Measurements from ENCODE around the gene STX1A.
"Not testable (repeated sequence)": the region's sequence is repeated elsewhere in the genome, so short reads cannot be mapped to it uniquely, and the experiment has no call there.

STX1A gene

DNA sequence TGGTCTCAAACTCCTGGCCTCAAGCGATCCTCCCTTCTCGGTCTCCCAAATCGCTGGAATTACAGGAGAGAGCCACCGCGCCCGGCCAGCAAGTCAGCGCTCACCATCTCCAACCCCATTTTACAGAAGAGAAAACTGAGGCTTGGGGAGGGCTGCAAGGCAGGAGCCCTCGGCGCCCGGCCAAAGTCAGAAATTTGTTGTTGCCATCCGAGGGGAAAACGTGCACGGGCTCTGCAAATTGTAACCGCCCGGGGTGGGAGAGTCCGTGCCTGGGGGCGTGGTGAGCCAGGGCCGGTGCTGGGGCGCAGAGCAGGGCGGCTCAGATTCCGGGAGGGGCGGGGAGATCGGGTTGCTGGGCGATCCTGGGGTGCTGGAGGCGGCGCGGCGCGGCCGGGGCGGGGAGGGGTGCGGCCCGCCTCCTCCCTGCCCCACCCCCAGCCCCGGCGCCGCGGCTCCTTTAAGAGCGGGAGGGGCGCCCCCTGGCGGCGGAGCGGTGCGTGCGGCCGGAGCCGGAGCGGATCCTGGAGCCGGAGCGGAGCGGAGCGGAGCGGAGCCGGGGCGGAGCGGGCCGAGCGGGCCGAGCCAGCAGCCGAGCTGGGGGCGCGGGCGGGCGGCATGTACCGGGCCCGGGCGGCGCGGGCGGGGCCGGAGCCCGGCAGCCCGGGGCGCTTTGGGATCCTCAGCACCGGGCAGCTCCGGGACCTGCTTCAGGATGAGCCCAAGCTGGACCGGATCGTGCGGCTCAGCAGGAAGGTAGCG, 51.9 kb downstream of the STX1A start, which contains the start of gene VPS37D:
TSS of gene VPS37D (plus strand) at position 488 of the 759 bp plus-strand sequence. CDS start at position 616, 128 bp downstream.
- TF ChIP-seq PAX5 (IDR thresholded peaks at IDR 0.05; ENCODE audit: insufficient read depth, low read length, severe bottlenecking) = peak; percentile 76
- no peak for TF ChIP-seq POU2F2 (IDR thresholded peaks at IDR 0.05; ENCODE audit: low read depth, low read length)
- no peak for TF ChIP-seq POLR2AphosphoS5 (IDR thresholded peaks at IDR 0.05; ENCODE audit: low read depth, low read length)
- FAIRE-seq (peak; percentile 93), DNase-seq (ENCODE audit: insufficient read length, low spot score) (peak; percentile 99)

DNA sequence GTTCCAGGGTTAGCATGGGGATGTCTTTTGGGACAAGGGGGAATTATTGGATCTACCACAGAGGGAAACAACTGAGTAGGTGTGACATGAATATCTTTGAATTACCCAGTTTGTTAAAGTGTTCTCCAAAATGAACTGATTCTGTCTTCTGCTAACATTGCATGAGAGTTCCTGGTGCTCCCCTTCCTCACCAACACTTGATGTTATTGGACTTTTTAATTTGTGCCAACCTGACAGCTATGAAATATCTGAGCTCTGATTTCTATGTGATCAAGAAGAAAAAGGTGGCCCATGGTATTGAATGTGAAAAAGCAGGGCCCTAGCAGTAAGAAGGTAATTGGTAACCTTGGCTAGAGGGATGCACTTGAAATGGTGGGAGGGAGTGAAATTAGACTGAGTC, 56.4 kb downstream of the STX1A start:
- FAIRE-seq (no peak), DNase-seq (ENCODE audit: insufficient read length, low spot score) (no peak)
- TF ChIP-seq SPI1 (IDR thresholded peaks at IDR 0.05; ENCODE audit: low read depth, low read length) (no peak), TAF1 (IDR thresholded peaks at IDR 0.05; ENCODE audit: low read depth, low read length) (no peak), POLR2A (IDR thresholded peaks at IDR 0.05; ENCODE audit: low read depth, low read length) (no peak), POU2F2 (IDR thresholded peaks at IDR 0.05; ENCODE audit: low read depth, low read length) (no peak), PAX5 (IDR thresholded peaks at IDR 0.05; ENCODE audit: insufficient read depth, low read length, severe bottlenecking) (no peak), POLR2AphosphoS5 (IDR thresholded peaks at IDR 0.05; ENCODE audit: low read depth, low read length) (no peak)

DNA sequence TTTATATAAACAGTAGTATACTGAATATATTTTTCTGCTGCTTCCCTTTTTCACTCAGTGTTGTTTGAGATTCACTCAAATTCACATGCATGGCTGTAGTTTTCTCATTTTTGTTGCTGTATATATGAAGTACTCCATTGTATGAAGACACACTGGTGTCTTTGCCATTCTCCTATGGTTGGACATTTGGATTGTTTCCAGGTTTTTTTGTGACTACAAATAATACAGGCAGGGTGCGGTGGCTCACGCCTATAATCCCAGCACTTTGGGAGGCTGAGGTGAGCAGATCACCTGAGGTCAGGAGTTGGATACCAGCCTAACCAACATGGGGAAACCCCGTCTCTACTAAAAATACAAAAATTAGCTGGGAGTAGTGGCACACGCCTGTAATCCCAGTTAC, 58.9 kb downstream of the STX1A start:
- DNase-seq (ENCODE audit: insufficient read length, low spot score); FAIRE-seq: not testable (repeated sequence)

DNA sequence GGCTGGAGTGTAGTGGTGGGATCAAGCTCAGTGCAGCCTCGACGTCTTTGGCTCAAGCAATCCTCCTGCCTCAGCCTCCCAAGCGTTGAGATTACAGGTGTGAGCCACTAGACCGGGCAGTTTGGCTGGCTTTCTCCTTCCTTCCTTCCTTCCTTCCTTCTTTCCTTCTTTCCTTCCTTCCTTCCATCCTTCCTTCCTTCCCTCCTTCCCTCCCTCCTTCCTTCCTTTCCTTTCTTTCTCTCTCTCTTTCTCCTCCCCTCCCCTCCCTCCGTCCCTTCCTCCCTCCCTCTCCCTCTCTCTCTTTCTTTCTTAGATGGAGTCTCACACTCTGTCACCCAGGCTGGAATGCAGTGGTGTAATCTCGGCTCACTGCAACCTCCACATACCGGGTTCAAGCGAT, 59.5 kb downstream of the STX1A start:
- DNase-seq (ENCODE audit: insufficient read length, low spot score) = no peak
- FAIRE-seq = no peak
- TF ChIP-seq PAX5 (IDR thresholded peaks at IDR 0.05; ENCODE audit: insufficient read depth, low read length, severe bottlenecking) (no peak), POU2F2 (IDR thresholded peaks at IDR 0.05; ENCODE audit: low read depth, low read length) (no peak), POLR2A (IDR thresholded peaks at IDR 0.05; ENCODE audit: low read depth, low read length) (no peak), TAF1 (IDR thresholded peaks at IDR 0.05; ENCODE audit: low read depth, low read length) (no peak), SPI1 (IDR thresholded peaks at IDR 0.05; ENCODE audit: low read depth, low read length) (no peak), POLR2AphosphoS5 (IDR thresholded peaks at IDR 0.05; ENCODE audit: low read depth, low read length) (no peak)

- DNase-seq (ENCODE audit: insufficient read length, low spot score); FAIRE-seq: not testable (repeated sequence)
These were observed 64.2 kb downstream of the STX1A start for GRCh38 chr7:73655309-73655708.

- TF ChIP-seq POLR2AphosphoS5 (IDR thresholded peaks at IDR 0.05; ENCODE audit: low read depth, low read length) (no peak), SPI1 (IDR thresholded peaks at IDR 0.05; ENCODE audit: low read depth, low read length) (no peak), TAF1 (IDR thresholded peaks at IDR 0.05; ENCODE audit: low read depth, low read length) (no peak), POU2F2 (IDR thresholded peaks at IDR 0.05; ENCODE audit: low read depth, low read length) (no peak), POLR2A (IDR thresholded peaks at IDR 0.05; ENCODE audit: low read depth, low read length) (no peak), PAX5 (IDR thresholded peaks at IDR 0.05; ENCODE audit: insufficient read depth, low read length, severe bottlenecking) (no peak)
- FAIRE-seq (no peak), DNase-seq (ENCODE audit: insufficient read length, low spot score) (no peak)
These were observed 66.9 kb downstream of the STX1A start for GRCh38 chr7:73652541-73652949.

DNA sequence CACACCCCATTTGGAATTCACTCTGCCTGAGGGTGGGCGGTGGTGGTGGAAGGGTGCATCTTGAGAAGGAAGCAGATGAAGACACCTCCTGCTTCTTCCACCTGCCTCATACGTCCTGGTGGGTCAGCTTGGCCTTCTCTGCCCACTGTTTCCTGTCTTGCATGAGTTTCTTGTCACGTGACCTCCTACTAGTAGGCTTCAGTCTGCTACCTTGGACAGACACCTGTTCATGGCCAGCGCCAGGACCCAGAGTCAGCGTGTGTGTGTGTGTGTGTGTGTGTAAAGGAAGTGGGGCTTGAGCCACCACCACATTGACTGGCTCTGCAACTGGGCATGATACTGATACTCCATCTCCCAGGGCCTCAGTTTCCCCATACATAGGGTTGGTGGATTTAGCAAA, 68.9 kb downstream of the STX1A start:
- FAIRE-seq (no peak), DNase-seq (ENCODE audit: insufficient read length, low spot score) (no peak)
- TF ChIP-seq POLR2A (IDR thresholded peaks at IDR 0.05; ENCODE audit: low read depth, low read length) (no peak), PAX5 (IDR thresholded peaks at IDR 0.05; ENCODE audit: insufficient read depth, low read length, severe bottlenecking) (no peak), SPI1 (IDR thresholded peaks at IDR 0.05; ENCODE audit: low read depth, low read length) (no peak), TAF1 (IDR thresholded peaks at IDR 0.05; ENCODE audit: low read depth, low read length) (no peak), POLR2AphosphoS5 (IDR thresholded peaks at IDR 0.05; ENCODE audit: low read depth, low read length) (no peak), POU2F2 (IDR thresholded peaks at IDR 0.05; ENCODE audit: low read depth, low read length) (no peak)

DNA sequence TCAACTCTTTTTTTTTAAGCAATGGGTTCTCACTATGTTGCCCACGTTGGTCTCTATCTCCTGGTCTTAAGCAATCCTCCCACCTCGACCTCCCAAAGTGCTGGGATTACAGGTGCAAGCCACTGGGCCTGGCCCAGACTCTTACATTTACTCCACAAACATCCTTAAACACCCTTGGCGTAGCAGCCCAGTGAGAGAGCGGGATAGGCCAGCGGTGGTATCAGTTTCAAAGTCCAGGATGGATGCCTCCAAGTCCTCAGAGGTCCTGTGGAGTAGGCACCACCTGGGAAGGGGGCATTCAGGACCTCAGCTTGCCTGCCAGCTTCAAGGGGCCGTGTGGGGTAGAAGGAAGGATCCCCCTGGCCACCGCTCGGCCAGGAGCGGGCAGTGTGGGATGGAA, 69.9 kb downstream of the STX1A start:
- no peak for TF ChIP-seq TAF1 (IDR thresholded peaks at IDR 0.05; ENCODE audit: low read depth, low read length)
- TF ChIP-seq POLR2AphosphoS5 (IDR thresholded peaks at IDR 0.05; ENCODE audit: low read depth, low read length) = no peak
- TF ChIP-seq POLR2A (IDR thresholded peaks at IDR 0.05; ENCODE audit: low read depth, low read length) = no peak
- TF ChIP-seq POU2F2 (IDR thresholded peaks at IDR 0.05; ENCODE audit: low read depth, low read length) = no peak
- no peak for TF ChIP-seq PAX5 (IDR thresholded peaks at IDR 0.05; ENCODE audit: insufficient read depth, low read length, severe bottlenecking)
- TF ChIP-seq SPI1 (IDR thresholded peaks at IDR 0.05; ENCODE audit: low read depth, low read length) = no peak
- DNase-seq (ENCODE audit: insufficient read length, low spot score) (no peak), FAIRE-seq (no peak)
